ENCODE measurements around the gene PTPRK.
"Not testable (repeated sequence)": the region's sequence is repeated elsewhere in the genome, so short reads cannot be mapped to it uniquely, and the experiment has no call there.

The PTPRK gene

GRCh38 chr6:127956260-127956888 is 564.0 kb downstream of the PTPRK start:
- no peak for DNase-seq (ENCODE audit: low spot score)

GRCh38 chr6:127954082-127954481 is 566.3 kb downstream of the PTPRK start:
- DNase-seq (ENCODE audit: low spot score), result no peak

- no peak for DNase-seq (ENCODE audit: low spot score)
Observed at GRCh38 chr6:127952831-127953230, 567.6 kb downstream of the PTPRK start.

GRCh38 chr6:127952176-127952575 is 568.2 kb downstream of the PTPRK start:
- no peak for DNase-seq (ENCODE audit: low spot score)

DNA sequence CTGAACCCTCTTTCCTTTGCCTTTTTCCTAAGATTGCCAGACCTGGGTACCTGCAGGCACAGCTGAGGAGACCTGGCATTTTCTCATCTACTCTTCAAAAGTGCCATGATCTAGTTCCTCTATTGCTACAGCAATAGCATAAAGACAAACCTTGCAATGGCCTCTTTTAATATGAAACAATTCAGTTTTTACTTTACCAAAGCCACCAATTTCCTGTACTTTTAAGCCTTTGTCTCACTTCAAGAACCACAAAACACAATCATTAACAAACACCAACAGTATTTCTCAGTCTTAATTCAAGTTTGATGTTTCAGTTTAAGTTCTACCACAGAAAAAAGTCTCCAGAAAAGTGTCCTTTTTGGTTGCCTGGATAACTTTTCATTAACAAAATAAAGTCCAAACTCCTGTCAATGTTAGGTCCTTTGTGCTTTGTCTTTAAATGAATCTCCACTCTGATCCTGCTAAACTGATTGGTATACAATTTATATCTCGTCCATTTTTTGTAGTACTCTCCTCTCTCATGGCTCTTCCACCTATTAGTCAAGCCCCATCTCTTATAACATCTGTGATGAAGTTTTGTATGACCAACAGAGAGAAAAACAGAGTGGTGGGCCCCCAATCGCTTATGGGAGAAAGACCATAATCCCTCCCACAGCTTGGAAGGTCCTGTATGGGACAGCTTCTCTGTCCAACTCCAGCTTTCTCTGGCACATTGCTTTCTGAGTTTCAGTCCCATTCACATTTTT is 569.1 kb downstream of the PTPRK start:
- DNase-seq (ENCODE audit: low spot score), result no peak

- no peak for DNase-seq (ENCODE audit: low spot score)
Observed at GRCh38 chr6:127950566-127951145, 569.7 kb downstream of the PTPRK start.

GRCh38 chr6:127949251-127949650 is 571.1 kb downstream of the PTPRK start:
- no peak for DNase-seq (ENCODE audit: low spot score)

- DNase-seq (ENCODE audit: low spot score), result no peak
Observed at GRCh38 chr6:127946388-127946787, 574.0 kb downstream of the PTPRK start.

DNA sequence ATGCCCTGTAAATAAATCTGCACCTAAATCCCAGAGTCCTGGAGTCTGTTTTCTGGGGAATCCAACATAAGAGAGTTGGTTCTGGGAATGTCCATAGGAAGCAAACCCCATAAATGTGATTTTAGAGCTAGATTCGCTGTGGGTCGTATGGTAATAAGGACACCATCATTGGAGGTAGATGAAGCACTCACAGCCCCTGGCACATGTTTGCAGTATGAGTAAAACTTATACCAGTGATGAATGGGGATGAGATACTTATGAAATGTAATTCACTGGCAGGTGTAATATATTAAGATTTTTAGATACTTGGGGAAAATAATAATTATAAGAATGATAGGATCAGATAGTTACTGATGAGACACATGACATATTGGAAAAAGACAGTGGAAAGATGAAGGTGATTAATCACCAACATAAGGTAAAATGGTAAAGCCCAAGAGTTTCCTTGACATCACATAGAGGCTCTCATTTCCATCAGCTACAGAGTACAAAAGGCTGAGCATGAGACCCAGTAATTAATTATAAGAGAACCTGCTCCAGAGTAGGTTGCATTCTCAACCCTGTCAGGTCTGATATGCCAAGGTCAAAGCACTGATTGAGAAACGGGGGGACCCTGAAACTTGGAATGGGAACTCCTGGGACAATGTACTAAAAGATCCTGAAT is 574.8 kb downstream of the PTPRK start:
- DNase-seq (ENCODE audit: low spot score), result no peak

DNA sequence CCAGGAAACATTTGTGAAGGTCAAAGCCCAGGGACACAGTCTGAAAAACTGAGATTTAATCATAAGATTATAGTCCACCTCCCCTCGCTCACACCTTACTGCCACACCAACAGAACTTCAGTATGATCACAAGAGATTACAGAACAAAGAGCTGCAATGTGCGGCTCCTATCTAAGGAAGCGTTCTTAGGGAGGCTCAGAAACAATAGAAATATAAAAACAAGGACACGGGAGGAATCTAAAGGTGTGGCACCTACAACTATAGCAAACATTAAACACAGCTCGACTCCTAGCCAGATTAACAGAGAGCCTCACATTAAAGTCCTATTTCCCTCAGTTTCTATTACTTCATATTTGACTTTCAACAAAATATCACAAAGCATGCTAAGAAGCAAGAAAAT is 579.2 kb downstream of the PTPRK start:
- DNase-seq (ENCODE audit: low spot score), result no peak

DNA sequence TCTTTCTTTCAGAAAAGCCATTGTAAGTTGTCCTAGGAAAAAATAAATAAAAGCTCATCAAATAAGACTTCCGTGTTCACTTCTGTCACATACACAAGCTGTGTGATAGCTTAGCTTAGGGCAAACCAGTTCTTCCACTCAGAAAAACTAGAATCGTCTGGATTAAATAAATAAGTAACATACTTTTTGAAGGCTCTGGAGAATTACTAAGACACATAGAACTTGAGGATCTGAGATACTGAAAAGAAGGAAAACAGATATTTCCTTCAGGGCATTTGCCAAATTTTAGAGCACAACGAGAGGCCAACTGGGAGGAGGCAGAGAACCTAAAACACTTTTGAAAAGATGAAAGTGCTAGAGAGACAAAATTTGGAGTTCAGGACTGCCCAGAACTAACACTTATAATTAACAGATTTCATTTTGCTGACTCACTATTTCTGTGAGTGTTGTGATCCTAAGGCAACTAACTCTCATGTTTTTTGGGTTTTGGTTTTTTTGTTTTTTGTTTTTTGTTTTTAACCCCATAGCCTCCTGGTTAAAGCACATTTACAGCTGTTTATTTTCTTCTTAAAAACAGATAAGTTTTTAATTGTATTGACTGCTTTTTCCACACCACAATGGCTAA is 580.8 kb downstream of the PTPRK start:
- DNase-seq (ENCODE audit: low spot score), result no peak

- DNase-seq (ENCODE audit: low spot score), result no peak
Observed at GRCh38 chr6:127938701-127939100, 581.7 kb downstream of the PTPRK start.

- no peak for DNase-seq (ENCODE audit: low spot score)
Observed at GRCh38 chr6:127937747-127938146, 582.7 kb downstream of the PTPRK start.

GRCh38 chr6:127937102-127937501 is 583.3 kb downstream of the PTPRK start:
- DNase-seq (ENCODE audit: low spot score), result no peak

GRCh38 chr6:127934956-127935355 is 585.4 kb downstream of the PTPRK start:
- DNase-seq (ENCODE audit: low spot score), result no peak

DNA sequence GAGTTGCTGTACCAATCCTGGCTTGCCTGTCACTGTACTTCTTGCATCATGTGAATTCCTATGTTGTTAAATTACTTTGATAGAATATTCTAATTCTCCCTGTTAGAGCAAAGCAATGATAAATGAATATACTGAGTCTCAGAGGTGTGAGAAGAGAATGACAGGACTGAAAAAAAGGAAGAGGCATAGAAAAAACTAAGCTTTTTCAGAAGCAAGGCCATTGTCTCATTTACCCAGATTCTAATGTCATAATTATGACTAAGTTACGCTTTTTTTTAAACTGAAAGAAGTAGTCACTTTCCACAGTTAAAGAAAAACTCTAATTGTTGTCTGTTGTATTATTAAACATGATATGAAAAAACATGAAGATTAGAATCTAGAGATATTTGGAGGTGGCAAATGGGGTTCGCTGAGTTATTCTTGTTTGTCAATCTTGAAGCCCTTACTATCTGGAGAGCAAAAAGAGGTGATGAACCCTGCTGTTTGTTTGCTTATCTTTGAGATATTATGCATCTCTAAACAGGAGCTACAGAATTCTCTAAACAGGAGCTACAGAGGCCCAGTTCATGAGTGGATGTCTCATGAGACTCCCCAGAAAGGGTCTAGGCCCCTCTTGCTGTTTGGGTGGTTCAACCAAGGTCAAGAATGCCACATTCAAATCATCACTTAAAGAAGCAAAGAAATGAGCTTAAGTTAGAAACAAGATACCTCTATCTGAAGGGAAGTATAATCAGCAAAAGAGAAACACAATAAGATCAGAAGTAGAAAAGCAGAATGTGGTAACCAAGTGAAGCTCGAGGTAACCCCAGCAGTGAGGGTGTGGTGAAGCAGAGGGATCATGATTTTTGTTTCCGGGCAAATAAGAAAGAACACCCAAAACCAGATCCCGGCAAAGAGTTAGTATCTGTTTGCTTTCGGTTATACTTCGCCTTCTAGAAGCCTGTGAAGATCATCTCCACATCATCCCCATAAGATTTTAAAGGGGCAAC is 586.3 kb downstream of the PTPRK start:
- no peak for DNase-seq (ENCODE audit: low spot score)

GRCh38 chr6:127933137-127933536 is 587.3 kb downstream of the PTPRK start:
- no peak for DNase-seq (ENCODE audit: low spot score)

GRCh38 chr6:127932708-127933107 is 587.7 kb downstream of the PTPRK start:
- no peak for DNase-seq (ENCODE audit: low spot score)

DNA sequence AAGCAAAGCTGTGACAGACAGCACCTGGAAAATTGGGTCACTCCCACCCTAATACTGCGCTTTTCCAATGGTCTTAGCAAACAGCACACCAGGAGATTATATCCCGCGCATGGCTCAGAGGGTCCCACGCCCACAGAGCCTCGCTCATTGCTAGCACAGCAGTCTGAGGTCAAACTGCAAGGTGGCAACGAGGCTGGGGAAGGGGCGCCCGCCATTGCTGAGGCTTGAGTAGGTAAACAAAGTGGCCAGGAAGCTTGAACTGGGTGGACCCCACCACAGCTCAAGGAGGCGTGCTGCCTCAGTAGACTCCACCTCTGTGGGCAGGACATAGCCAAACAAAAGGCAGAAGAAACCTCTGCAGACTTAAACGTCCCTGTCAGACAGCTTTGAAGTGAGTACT is 594.0 kb downstream of the PTPRK start:
- not testable (repeated sequence) for DNase-seq (ENCODE audit: low spot score)

DNA sequence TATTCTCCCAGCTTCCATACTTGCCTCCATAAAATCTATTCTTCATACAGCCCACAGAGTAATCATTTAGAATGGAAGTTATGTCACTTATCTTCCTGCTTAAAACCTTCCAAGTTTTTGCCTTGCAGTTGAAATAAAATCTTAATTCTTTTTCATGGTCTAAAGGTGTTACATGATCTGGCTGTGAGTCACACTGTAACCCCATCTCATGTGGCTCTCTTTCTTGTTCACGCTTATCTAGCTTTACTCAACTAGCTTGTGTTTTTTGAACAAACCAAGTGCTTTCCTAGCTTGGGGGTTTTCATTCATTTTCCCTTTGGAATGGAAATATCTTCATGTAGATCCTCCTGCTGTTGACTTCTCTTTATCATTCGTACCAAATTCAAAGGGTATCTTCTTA is 596.0 kb downstream of the PTPRK start:
- no peak for DNase-seq (ENCODE audit: low spot score)

GRCh38 chr6:127924031-127924430 is 596.4 kb downstream of the PTPRK start:
- DNase-seq (ENCODE audit: low spot score), result no peak

Data from globus pallidus (tissue), 1 donor.